ENCODE results near the gene THTPA. TPM values are rescaled to one million over a fixed set of nuclear protein-coding genes. Genes with fewer than 3 reads are reported as not detected.

THTPA gene
- total RNA-seq, 2 donors from 2014 or later, result 22.5 to 45.4 TPM

DNA sequence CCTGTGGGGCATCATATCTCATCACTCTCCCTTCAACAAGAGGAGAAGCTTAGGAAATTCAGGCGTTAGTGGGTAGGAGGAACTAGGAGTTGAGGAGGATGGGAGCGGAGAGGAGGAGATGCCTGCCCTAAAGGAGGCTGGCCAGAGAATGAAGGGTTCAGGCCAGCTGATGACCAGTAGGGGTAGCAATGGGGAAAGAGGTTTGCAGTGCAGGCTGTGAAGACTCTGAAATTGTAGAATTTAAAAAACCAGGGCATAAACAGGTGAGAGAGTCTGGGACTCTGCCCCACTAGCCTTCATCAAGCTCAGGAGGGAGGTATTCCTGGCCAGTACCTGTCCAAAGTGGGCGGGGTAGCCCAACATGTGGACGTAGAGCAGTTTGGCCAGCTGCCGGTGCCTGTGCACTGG, 10.7 kb downstream of the THTPA start:
- DNase-seq (ENCODE audit: low spot score), result peak; percentile 66
- H3K27me3 ChIP-seq (replicated peaks; ENCODE audit: insufficient read depth), result no peaks in the 10 kb centered on the region
- peak overlapping the region; percentile 83 to 90 for H3K27ac ChIP-seq
- H3K4me3 ChIP-seq, result peak overlapping the region; percentile 51 to 57
- 4% methylated on average over 5 of the region's 5 CpGs for WGBS
- TF ChIP-seq POLR2AphosphoS5 (IDR thresholded peaks at IDR 0.05) (no peak), POLR2A (IDR thresholded peaks at IDR 0.05) (no peak), CTCF (IDR thresholded peaks at IDR 0.05) (no peak)
- H3K4me1 ChIP-seq (replicated peaks), result no peaks in the 10 kb centered on the region
- H3K36me3 ChIP-seq, result no peaks in the 10 kb centered on the region
- H3K9me3 ChIP-seq, result no peaks in the 10 kb centered on the region
- intact Hi-C loops (cut with DNase I), result loop anchor here (10.0 kb wide), 1 partner anchor 242 kb away; the partner anchor contains the start of gene PABPN1

GRCh38 chr14:23567186-23568020, 11.3 kb downstream of the THTPA start, which contains the start of gene AP1G2:
Gene AP1G2, minus strand, starts transcription at chr14:23567791. Its CDS starts 477 bp downstream, at chr14:23567314.
- peak; percentile 85 for DNase-seq (ENCODE audit: low spot score)
- peak within 1 kb of the TSS; percentile 51 to 57 for H3K4me3 ChIP-seq
- H3K27ac ChIP-seq, result peak within 1 kb of the TSS; percentile 83 to 90
- no peaks in the 10 kb centered on the region for H3K36me3 ChIP-seq
- H3K27me3 ChIP-seq (replicated peaks; ENCODE audit: insufficient read depth), result no peaks in the 10 kb centered on the region
- H3K9me3 ChIP-seq, result no peaks in the 10 kb centered on the region
- no peaks in the 10 kb centered on the region for H3K4me1 ChIP-seq (replicated peaks)
- 2% methylated on average over 53 of the region's 53 CpGs for WGBS
- intact Hi-C loops (cut with DNase I), result loop anchor here (10.0 kb wide), 1 partner anchor 243 kb away; the partner anchor contains the start of gene PABPN1
- TF ChIP-seq CTCF (IDR thresholded peaks at IDR 0.05), result peak in 1 of 4 experiments; percentile 11
- peak; percentile 75 for TF ChIP-seq POLR2A (IDR thresholded peaks at IDR 0.05)
- peak; percentile 73 for TF ChIP-seq POLR2AphosphoS5 (IDR thresholded peaks at IDR 0.05)

- WGBS, result 46% methylated on average over 2 of the region's 2 CpGs
Measured at GRCh38 chr14:23568021-23568599, 12.0 kb downstream of the THTPA start.

DNA sequence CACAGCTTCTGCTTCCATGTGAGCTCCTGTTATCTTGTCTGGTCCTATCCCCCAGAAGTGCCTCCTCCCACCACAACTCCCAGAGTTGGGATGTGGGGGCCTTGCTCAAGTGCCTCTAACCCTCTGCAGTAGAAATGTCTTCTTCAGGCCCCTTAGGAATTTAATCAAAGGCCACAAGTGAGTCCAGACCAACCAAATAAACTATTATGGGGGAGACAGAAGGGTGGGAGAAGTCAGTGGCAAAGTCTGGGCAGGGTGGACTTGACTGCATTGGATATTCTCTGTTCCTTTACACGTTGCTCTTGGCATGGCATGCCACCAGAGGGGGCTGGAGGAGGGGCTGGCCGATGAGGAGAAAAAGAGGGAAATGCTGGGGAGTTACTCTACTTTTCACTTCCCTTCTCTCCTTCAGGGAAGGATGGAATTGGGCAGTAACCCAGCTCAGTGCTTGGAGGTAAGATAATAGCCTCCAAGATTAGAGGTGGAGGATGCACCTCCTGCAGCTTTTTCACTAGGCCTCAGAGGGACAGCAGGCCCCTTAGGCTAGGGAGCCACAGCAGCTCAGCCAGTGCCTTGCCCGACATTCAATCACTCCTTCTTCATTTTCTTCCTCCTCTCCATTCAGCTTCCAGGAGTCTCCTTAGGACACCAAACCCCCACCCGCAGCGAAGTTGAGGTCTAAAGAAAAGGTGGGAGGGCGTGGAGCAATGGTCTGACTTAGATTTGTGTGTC, 12.7 kb downstream of the THTPA start:
- intact Hi-C loops (cut with DNase I), result loop anchor here (10.0 kb wide), 1 partner anchor 244 kb away; the partner anchor contains the start of gene PABPN1
- peak overlapping the region in 1 of 2 donors; percentile 83 for H3K27ac ChIP-seq
- H3K36me3 ChIP-seq, result no peaks in the 10 kb centered on the region
- no peaks in the 10 kb centered on the region for H3K4me1 ChIP-seq (replicated peaks)
- H3K9me3 ChIP-seq, result no peaks in the 10 kb centered on the region
- no peaks in the 10 kb centered on the region for H3K27me3 ChIP-seq (replicated peaks; ENCODE audit: insufficient read depth)
- WGBS, result 48% methylated on average over 6 of the region's 6 CpGs
- no peak for DNase-seq (ENCODE audit: low spot score)
- H3K4me3 ChIP-seq, result no peak overlapping the region
- peak in 1 of 4 experiments; percentile 10 for TF ChIP-seq CTCF (IDR thresholded peaks at IDR 0.05)
- no peak for TF ChIP-seq POLR2AphosphoS5 (IDR thresholded peaks at IDR 0.05)
- no peak for TF ChIP-seq POLR2A (IDR thresholded peaks at IDR 0.05)

More at GRCh38 chr14:23568021-23568599, 12.0 kb downstream of the THTPA start:
- H3K4me3 ChIP-seq, result peak overlapping the region; percentile 51 to 57
- H3K4me1 ChIP-seq (replicated peaks), result no peaks in the 10 kb centered on the region
- no peaks in the 10 kb centered on the region for H3K27me3 ChIP-seq (replicated peaks; ENCODE audit: insufficient read depth)
- no peaks in the 10 kb centered on the region for H3K36me3 ChIP-seq
- H3K9me3 ChIP-seq, result no peaks in the 10 kb centered on the region
- no peak for TF ChIP-seq CTCF (IDR thresholded peaks at IDR 0.05)
- no peak for TF ChIP-seq POLR2AphosphoS5 (IDR thresholded peaks at IDR 0.05)
- TF ChIP-seq POLR2A (IDR thresholded peaks at IDR 0.05), result no peak
- H3K27ac ChIP-seq, result peak overlapping the region; percentile 83 to 90
- intact Hi-C loops (cut with DNase I), result loop anchor here (10.0 kb wide), 1 partner anchor 243 kb away; the partner anchor contains the start of gene PABPN1
- DNase-seq (ENCODE audit: low spot score), result no peak
